GM20000 (cell line): ENCODE results near the gene TRAPPC2L.

Source experiments
- DNase-seq: peaks from one replicate; pipeline ENCODE4 v3.0.0; 2012; ENCODE audit warnings: low spot score
- CTCF ChIP-seq: IDR thresholded peaks from 2 replicates; pipeline ENCODE4 v1.5.1; 2012; ENCODE audit warnings: mild to moderate bottlenecking, control low read depth; ENCODE audit errors: extremely low read depth, missing control alignments

Gene TRAPPC2L

DNA sequence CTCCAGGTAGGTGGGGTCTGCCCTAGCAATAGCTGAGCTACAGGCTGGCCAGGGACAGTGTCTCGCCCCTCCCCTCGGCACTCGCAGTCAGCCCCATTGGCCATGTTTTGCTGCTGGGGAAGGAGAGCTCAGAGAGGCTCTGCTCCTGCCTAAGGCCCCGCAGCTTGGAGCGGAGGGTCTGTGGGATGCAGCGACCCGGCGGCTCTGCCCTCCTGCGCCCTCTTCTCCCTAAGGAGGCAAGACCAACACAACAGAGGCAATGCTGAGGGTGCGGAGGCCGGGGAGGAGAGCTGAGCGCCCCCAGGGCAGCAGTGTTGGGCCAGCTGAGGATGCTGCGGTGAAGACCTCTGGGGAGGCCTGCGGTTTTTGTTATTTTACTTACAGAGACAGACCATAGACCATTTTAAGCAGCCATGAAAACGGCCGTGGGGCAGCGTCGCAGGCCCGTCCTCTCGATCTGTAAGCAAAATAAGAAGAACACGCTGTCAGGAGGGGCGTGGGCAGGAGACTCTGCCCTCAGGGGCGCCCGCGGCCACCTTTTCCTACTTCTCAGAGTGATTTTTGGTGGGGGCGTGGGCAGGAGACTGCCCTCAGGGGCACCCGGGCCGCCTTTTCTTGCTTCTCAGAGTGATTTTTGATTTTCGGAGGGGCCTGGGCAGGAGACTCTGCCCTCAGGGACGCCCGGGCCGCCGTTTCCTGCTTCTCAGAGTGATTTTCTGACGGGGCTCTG, 40.9 kb downstream of the TRAPPC2L start:
- DNase-seq: no peak
- no peak for TF ChIP-seq CTCF

- DNase-seq: no peak
- TF ChIP-seq CTCF: no peak
These were observed 43.2 kb downstream of the TRAPPC2L start for GRCh38 chr16:88899901-88900661.

DNA sequence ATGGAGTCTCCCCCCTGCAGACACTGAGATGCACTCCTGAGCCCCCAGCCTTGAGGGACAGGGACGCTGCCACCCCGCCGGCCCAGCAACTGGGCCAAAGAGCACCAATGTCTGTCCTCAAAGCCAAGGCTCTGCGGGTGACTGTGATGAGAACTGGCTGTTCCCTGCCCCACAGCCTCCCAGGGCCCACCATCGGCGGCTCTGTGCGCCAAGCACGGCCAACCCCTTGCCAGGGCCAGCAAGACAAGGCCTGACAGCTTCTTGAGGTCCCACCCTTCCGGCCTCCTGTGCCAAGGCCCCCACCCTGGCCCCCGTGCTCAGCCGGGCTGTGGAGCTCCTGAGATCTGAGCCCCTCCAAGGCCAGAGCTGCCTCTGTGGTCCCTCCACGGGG, 43.7 kb downstream of the TRAPPC2L start:
- no peak for TF ChIP-seq CTCF
- no peak for DNase-seq

- no peak for TF ChIP-seq CTCF
- DNase-seq: no peak
These were observed 44.9 kb downstream of the TRAPPC2L start for GRCh38 chr16:88901718-88902337.

DNA sequence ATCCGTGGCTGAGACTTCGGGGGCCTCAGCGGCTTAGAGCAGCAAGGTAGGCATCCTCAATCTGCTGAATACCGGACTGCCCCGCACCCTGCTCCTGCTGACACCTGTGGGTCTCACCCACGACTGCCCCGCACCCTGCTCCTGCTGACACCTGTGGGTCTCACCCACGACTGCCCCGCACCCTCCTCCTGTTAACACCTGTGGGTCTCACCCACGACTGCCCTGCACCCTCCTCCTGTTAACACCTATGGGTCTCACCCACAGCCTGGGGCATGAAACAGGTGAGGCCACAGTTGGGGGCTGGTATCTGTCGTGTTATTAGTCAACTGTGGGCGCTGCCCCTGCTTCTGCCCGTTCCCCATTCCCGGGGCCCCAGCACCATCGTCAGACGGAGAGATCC, 45.8 kb downstream of the TRAPPC2L start:
- DNase-seq: no peak
- TF ChIP-seq CTCF: no peak

- no peak for DNase-seq
These were observed 46.3 kb downstream of the TRAPPC2L start for GRCh38 chr16:88903267-88903666.

More at GRCh38 chr16:88903267-88903666, 46.3 kb downstream of the TRAPPC2L start:
- no peak for TF ChIP-seq CTCF
